HG02571 (cell line): ENCODE measurements around the gene GTSE1.

Source experiments
- ATAC-seq: cut with Tn5 transposase; IDR thresholded peaks from one replicate; pipeline ENCODE4 v1.9.1; 2021; ENCODE audit warnings: mild to moderate bottlenecking, moderate library complexity; ENCODE audit not compliant: unreplicated experiment

The GTSE1 gene

DNA sequence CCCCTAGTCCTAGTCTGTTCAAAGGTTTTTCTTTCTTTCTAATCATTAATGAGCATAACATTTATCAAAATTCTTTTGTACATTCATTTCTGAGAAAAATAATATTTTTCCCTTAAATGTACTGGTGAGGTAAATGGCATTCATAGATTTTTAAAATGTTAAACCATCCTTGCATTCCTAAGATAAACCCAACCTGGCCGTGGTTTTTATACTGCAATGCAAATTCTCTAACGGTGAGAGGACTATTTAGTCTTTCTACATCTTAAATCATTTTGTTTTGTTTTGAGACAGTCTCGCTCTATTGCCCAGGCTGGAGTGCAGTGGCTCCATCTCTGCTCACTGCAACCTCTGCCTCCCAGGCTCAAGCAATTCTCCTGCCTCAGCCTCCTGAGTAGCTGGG lies 79.4 kb downstream of the GTSE1 start:
- ATAC-seq: no peak

DNA sequence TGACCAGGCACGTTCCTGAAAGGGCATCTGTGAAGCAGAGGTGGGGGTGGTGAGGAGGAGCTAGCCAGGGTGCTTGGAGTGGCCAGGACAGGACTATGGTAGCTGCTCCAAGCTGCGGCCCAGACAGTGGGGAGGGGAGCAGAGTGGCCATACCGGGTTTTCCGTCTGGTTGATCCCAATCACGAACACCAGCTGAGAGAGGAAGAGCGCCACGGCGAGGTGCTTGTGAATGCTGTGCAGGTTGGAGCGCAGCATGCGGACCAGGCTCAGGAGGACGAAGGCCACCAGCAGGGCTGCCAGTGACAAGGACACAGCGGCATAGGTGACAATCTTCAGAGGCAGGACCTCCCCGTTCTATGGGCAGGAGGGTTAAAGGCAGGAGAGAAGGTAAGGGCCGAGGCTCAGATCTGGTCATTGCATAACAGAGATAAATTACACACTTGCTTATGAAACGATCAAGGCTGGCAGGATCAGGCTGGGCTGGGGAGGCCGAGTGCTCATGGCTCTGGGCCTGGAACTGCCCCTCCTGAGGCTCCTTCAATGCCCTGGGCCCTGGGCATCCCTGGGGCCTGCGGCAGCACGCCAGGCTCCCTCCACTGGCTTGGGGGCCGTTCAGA lies 80.3 kb downstream of the GTSE1 start:
- no peak for ATAC-seq

DNA sequence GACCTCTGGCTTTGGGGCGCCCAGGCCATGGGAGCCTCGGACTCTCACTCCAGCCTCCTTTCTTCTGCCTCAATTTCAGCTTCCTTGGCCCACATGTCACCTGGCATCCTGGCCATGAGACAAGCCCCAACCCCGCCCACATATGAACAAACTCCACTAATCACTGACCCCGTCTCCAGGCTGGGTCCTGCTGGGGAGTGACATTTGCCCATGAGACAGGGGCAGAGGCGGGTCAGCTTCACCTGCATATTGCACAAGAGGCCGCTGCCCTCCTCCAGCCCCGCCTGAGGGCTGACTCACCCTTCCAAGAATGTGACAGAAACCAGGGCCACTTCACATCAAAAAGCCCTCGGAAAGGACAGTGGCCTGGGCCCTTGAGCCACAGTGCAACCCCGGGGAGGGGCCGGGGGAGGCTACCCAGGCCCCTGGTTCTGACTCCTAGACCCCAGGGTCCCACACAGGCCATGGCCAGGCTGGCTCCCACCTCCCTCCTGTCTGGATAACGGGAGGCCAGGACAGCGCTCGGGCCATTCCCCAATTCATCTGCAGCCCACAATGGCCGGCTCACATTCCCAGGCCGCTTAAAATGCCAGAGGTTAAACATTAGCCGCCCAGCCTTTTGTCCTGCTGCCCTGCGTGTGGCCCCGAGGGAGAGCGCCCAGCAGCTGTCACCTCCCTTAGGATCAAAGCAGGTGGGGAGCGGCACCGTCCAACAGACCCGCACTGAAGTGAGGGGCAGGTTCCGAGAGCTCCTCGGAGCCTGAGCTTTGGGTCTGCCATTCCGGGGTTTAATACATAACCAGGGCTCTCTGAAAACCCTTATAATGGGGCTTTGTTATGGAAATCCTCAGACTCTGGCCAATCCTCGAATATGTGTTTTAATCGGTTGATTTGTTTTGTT lies 81.1 kb downstream of the GTSE1 start:
- no peak for ATAC-seq

DNA sequence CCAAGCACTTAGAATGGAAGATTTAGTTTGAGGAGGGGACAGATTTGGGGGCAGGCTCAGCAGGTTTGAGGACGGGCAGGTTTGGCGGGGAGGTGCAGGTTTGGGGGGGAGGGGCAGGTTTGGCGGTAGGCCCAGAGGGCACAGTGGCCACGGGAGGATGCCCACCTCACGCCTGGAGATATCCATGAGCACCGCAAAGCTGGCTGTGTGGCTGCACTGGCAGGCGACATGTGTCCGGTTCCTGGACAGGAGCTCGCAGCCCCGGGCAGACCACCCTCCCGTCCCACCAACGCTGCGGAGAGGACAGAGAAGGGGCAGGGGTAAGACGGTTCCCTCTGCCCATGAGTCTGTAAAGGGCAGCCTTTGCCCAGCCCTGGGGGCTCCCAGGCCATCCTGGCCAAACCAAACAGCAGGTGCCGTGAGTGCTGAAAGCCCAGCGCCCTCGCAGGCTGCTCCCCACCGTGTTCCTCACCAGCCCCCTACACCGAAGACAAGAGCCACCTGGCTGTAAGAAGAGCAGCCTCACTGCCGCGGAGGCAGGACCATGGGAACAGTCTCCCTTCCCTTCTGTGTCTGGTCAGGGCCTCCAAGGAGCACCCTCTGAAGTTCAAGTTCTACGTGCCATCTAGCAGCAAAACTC lies 81.9 kb downstream of the GTSE1 start:
- no peak for ATAC-seq

DNA sequence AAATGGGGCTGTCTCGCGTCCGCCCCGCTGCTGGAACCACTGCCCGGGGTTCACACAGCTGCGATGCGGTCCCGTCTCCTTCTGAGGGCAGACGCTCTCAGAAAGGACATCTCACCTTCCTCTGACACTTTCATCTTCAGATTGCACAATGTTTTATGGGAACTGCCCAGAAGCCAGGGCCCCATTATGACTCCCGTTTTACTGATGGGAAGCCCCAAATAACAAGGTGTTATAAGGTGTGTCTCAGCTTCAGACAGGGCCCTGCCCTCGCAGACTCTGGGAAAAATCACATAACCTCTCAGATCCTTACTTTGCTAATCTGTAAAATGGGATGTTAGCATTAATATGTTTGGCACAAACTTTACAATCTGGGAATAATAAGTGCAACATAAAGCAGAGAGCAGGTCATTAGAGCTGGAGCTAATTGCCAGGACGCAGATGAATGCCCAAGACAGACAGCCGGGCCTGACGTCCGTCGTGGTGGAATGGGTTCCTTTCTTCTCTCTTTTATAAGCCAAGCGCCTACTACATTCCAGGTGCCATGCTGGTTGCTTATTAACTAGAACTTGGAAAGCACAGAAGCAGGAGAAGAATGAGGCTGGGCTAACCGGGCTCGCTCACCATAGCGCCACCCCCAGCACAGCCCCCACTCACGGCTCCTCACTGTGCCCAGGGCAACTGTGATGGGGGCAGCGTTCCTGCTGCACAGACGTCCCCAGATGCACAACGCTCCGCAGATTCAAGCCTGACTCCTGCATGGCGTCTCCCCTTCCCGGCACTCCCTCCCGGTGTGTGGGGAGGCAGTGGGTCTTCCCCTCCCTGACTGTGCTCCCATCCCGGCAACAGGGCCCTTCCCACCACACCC lies 82.6 kb downstream of the GTSE1 start:
- ATAC-seq: no peak

DNA sequence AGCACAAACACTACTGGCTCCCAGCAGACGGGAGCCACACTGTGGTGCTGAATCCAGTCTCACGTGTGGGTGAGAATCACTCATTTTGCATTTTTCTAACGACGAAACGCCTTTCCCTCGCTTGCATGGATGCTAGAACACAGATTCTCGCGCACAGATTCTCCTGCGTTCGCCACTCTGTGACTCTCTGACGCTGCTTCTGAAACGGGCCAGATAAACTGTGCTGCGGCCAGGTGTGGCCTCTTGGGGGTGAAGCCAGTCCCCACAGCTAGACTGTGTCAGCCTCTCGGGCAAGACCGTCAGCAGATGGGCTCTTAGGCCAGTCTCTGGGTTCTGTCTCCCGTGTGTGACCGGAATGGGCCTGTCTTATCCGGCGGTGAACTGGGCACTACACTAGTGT lies 83.4 kb downstream of the GTSE1 start:
- ATAC-seq: no peak
